Urothelium cell line (cell line): ENCODE measurements around the gene MTHFD1.
A peak's percentile ranks its signal among the peaks of the same experiment; 100 is the strongest.

Experiments used
- DNase-seq: peaks from one replicate; pipeline ENCODE4 v3.0.0; 2011; ENCODE audit warnings: low spot score, mixed read lengths
- FAIRE-seq: peaks from 2 replicates; lab custom pipeline; 2011; peaks lifted over from hg19 to GRCh38; lab: Jason Lieb, UNC

Gene MTHFD1

DNA sequence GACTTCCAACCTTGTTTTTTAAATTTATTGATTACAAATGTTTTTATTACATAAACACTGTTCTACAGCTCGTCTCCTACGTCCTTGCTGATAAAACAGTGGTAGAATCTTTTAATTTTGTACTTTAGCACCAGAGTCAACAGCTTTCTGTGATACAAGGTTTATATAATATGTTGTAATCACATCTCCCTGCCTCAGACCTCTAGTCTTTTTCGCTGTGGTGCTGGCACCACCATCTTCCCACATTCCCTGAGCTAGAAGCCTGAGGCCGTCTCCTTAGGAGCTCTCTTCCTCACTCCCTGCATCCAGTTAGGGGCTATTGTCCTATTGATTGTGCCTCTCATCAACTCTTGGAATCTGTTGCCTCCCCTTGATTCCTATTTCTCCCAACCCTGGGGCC, 17.1 kb downstream of the MTHFD1 start:
- DNase-seq (no peak), FAIRE-seq (peak; percentile 30)

DNA sequence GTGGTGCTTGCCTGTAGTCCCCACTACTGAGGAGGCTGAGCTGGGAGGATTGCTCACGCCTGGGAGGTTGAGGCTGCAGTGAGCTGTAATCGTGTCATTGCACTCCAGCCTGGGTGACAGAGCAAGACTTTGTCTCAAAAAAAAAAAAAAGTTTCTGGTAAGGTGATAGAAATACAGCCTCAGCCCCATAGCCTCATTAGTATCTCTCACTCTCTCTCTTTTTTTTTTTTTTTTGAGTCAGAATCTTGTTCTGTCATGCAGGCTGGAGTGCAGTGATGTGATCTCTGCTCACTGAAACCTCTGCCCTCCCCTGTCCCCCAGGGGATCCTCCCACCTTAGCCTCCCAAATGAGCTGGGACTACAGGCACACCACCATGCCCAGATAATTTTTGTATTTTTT, 19.2 kb downstream of the MTHFD1 start:
- FAIRE-seq = no peak
- no peak for DNase-seq

DNA sequence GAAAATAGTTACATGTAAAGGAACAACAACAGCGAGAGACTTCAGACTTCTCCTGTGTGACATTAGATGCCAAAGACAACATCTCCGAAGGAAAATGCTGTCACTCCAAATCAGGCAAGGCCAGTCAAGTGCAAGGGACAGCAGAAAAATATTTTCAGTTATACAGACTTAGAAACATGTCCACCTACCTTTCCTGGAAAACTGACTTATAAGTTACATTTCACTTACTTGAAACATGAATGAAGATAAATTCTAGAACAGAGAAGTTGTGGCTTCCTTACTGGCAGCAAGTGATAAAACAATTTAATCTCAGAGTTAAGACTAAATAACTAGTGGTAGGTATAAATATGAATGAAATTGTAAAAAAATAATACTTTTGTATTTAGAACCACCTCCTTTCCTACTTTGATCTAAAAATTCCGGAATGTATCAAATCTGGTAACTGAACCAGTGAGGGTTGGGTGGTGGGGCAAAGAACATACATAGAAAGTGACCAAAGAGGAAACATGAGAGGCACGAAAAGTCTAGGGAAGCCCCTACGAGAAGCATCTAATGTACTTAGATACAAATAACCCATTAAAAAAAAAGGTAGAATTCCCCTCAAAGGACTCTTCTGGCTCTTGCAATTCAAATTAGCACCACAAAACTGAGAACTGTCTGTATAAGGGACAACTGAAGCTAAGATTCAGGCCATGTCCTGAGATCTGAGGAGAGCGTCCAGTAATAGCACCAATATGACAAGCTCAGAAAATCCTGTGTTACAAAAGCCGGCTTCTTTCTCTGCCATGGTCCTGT, 21.2 kb downstream of the MTHFD1 start:
- DNase-seq (no peak), FAIRE-seq (no peak)

DNA sequence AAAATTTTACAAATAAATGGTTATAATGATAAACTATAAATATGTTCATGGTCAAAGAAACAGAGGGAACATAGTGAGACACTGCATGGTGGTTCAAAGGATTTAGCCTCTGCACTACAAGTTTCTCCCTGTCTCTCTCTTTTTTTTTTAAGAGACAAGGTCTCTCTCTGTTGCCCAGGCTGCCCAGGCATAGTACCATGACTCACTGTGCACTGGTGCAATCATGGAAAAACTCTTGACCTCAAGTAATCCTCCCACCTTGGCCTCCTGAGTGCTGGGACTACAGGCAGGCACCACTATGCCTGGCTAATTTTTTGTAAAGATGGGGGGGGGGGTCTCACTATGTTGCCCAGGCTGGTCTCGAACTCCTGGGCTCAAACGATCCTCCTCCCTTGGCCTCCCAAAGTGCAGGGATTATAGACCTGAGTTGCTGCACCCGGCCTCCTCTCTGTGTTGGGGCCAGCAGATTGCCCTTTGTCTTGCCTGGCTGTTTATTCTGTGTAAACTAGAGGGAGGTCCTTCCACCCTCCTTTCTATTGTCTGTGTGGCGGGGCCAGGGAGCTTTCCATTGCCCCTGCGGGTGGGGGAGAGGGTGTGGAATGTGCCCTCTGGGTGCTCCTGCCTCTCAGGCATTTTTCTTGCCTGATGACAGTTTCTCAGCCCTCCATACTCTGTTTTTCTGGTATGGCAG, 22.1 kb downstream of the MTHFD1 start:
- no peak for FAIRE-seq
- peak; percentile 85 for DNase-seq

DNA sequence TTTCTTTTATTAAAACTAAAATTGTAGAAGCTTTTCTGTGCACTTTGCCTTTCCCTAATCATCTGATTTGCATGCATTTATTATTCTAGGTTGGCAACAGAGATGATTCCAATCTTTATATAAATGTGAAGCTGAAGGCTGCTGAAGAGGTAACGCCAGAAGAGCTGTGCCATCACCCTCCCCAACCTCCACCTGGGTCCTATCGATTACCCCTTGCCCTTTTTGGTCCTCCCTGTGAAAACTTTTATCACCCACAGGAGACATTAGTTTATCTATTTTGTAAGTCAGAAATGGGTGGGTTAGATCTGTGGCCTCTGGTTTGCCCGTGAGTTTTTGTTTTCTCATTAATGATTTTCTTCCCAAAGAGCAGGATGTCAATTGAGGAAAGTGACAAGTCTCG, 22.8 kb downstream of the MTHFD1 start:
- DNase-seq (no peak), FAIRE-seq (no peak)

DNA sequence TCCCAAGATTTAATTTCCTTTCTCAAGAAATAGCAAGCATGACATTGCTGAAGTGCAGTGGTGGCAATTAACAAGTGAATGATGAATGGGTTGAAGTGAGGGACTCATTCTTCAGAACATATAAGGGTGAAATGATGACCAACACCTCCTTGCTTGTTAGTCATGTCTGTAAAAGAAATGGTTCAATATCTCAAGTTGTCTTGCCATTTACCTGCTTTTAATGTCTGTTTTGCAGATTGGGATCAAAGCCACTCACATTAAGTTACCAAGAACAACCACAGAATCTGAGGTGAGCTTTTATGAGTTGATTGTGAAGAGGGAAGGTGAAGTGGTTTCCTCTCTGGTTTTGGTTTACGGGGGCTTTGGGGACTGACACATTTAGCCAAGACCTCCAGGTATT, 24.1 kb downstream of the MTHFD1 start:
- DNase-seq (no peak), FAIRE-seq (no peak)

DNA sequence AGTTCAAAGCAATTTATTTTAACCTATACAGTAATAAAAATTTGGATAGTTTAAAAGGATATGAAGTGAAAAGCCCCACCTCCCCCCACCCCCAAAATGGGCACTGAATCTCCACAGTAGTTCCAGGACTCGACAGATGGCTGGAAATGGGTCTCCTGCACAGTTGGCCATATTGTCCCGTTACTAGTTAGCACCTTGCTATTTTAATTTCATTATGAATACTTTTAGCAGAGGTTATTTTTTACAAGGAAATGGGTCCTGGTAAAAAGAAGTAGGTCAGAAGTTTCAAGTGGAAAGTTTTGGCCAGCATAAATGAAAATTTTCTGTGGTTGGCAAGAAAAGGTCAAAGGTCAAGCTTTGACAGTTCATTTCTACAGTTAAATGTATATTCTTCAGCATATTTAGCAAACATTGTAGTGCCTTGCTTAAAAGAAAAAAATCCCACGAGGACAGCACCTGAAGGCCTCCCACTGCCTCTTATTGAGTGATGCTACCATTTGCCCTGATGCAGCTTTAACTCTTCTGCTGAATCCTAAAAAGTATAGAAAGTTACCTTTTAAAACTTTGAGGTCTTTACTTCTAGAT, 28.3 kb downstream of the MTHFD1 start:
- no peak for FAIRE-seq
- DNase-seq = no peak

DNA sequence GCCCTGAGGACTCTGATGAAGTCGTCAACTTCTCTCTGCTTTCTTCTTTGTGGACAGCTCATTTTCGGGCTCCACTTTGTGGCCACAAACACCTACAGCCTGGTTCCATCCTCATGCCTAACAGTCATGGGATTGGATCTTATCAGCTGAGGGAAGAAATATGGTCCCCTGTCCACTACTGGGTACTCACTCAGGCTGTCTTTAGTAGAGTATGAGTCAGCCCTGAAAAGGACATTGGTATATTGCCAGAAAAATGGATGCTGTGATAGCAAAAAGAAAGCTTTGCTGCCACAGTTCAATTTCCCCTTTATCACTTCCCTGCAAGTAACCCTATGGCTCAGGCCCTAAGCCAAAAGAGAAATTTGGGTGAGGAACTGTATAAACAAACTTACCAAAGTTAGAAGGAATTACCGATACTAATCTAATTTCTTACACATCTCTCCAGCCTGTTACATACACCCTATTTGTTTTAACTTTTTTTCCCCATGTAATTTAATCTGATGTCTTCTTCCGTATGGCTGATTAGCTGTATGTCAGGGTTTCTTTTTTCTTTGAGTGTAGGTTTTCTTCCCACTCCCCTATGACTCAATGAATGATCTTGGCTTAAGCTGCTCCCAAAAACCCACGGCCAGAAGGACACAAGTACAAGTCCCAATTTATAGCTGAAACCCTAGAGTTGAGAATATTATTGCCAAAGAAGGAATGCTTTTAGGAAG, 29.1 kb downstream of the MTHFD1 start:
- FAIRE-seq (no peak), DNase-seq (no peak)

DNA sequence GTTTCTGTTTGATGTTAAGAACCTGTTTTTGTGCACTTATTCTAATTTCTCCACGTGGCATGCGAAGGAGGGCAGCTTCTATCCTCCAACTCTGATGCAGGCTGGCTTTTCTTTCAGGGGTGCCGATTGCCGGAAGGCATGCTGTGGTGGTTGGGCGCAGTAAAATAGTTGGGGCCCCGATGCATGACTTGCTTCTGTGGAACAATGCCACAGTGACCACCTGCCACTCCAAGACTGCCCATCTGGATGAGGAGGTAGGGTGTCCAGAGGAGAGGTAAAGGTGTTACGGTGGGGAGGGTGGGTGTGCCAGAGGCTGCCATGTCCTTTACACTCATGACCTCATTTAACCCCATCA, 29.6 kb downstream of the MTHFD1 start:
- no peak for DNase-seq
- FAIRE-seq = peak; percentile 27

DNA sequence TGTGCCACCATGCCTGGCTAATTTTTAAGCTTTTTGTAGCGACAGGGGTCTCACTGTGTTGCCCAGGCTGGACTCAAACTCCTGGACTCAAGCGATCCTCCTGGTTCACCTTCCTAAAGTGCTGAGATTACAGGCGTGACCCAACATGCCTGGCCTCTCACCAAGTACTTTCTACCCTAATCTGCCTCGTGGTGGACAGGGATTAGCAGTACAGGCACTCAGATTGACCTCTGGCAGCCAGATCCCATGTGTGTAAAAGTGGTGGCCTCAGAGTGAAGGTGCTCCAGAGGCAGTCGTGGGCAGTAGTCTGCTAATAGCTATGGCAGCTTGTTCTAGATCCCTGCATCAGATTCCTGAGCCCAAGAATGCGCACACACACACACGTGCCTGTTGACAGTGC, 30.9 kb downstream of the MTHFD1 start:
- no peak for FAIRE-seq

DNA sequence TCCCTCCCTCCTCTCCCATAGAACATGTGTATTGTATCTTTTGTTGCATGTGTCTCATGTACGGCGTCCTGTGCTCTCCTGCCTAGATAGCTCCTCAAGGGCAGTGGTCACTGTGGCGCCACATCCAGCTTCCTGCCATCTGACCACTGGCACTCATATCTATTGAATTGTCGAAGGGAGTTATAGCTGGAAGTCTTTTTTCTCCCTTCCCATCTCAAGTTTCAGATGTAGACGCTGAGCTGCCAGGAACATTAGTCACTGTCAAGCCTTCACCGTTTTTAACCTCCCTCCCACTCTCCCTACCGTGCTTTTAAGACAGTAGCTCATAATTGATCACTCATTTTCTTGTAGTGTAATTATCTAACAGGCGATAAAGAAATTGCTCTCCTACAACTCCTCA, 33.0 kb downstream of the MTHFD1 start:
- DNase-seq = peak; percentile 87
- FAIRE-seq = no peak

More for the DNA sequence above, 30.9 kb downstream of the MTHFD1 start:
- no peak for DNase-seq

DNA sequence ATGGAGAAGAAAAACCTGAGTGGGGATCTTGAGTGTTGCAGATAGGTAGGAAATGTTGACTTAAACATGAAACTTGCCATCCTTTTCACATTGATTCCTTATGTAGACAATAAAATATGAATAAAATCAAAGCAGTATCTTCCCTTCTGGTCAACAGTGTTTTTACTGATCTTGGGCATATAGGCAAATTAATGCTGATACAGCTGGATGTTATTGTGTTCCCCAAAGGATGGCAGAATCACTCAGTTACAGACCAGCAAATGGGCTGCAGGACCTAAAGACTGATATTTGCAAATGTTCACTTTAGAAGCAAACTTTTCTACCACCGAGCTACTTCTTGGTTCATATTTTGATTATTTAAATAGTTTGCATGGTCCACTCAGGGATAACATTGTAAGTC, 33.9 kb downstream of the MTHFD1 start:
- FAIRE-seq = peak; percentile 72
- no peak for DNase-seq

DNA sequence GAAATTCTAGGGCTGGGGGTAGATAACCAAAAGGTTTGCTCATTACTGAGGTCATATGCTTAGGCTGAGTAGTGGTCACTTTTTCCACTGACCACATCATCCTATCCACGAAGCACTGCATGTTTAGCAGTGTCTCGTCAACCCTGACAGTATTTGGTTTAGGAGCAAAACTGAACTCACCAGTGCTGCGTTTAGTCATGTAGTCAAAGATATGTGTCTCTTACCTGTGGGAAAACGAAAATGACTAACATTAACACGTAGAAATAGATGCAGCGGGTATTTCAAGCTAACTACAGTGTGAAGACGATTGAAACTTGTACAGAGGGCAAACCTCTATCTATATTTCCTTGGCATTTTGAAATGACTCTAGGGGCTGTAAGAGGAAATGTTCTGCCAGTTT, 34.6 kb downstream of the MTHFD1 start:
- DNase-seq (no peak), FAIRE-seq (peak; percentile 90)

DNA sequence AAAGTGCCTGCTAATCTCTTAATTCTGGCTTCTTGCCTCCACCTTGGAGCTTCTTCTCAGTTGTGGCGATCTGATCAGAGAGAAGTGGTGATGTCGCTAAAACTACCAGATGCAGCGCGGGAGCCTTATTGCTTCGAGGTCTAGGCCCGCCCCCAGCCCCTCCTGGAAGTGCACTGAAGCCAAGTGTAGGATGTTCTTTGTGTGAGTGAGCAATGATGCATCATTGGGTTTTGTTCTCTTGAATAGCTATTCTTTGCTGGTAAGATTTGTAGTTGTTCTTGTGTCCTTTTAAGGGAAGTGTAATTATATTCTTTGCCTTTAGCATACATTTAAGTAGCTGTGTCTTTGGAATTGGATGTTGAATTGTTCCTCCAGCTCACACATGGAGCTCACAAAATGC, 35.8 kb downstream of the MTHFD1 start:
- DNase-seq (no peak), FAIRE-seq (no peak)

DNA sequence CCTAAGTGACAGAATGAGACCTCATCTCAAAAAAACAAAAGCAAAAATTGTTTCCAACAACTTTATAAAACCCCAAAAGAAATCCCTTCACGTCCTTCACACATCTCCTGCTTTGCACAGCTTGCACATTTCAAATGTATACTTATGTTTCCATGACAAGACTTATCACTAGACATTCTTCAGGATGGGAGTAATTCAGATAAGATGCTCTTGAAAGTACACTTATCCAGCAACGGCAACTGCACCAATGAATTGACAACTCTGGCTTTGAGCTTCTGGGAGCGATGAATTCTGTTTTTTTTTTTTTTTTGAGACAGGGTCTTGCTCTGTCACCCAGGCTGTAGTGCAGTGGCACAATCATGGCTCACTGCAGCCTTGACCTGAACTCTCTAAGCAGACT, 46.4 kb downstream of the MTHFD1 start:
- no peak for FAIRE-seq
- no peak for DNase-seq

DNA sequence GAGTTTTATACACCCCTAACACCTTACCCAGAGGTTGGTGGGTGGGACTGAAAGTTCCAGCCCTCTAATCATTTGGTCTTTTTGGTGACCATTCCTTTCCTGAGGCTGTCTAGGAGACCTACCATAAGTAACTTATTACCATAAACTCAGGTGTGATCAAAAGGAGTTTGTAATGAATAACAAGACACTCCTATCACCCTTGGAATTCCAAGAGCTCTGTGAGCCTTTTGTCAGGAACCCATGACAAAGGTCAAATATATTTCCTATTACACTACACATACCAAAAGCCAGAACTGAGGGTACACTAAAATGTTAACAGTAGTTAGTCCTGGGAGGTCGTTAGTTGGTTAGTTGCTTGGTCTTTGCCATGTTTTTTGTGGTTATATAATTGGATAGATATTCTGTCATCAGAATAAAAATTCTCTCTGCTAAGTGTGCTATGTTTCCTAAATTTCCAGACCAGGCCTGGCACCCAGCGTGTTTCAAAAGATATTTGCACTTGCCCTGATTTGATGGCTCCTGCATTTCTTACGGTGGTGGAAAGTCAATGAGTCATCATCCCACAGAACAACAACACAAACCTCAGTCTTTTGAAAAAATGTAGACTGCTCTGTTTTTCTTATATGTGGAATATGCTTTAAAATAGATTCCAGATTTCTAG, 50.2 kb downstream of the MTHFD1 start:
- FAIRE-seq = peak; percentile 53
- DNase-seq = peak; percentile 91

DNA sequence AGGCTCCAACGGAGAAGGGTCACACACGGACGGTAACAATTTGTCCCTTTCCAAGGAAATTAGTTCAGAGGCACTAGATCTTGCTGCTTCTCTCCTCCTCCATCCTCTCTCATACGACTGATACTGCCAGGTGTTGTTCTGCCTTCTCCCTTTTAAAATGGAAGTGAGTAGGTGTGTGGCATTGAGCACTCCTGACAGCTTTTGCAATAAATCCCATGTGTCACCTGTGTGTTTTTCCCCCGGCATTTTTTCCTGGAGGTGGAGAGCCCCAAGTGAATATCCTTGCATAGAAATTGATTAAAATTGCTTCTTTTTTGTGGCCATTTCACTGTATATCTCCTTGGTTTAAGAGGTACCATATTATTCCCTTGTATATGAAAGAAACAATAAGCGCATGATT, 51.0 kb downstream of the MTHFD1 start:
- DNase-seq (no peak), FAIRE-seq (no peak)

DNA sequence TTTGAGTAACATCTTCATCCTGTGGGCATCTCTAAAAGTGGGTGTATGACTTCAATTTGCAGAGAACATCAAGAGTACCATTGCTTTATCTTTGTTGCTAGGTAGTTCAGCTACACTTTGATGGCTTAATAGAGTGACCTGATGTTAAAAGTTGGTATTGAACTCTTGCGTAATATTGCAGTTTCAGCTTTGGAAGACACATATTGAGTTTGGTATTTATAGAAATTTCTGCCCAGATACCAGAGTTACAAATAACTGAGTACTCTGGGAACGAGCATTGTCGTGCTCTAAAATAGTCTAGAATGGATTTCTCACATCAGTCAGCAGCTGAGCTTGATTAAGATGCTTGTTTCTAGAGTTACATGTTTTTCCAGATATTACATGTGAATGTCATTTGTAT, 52.3 kb downstream of the MTHFD1 start:
- DNase-seq (no peak), FAIRE-seq (no peak)

DNA sequence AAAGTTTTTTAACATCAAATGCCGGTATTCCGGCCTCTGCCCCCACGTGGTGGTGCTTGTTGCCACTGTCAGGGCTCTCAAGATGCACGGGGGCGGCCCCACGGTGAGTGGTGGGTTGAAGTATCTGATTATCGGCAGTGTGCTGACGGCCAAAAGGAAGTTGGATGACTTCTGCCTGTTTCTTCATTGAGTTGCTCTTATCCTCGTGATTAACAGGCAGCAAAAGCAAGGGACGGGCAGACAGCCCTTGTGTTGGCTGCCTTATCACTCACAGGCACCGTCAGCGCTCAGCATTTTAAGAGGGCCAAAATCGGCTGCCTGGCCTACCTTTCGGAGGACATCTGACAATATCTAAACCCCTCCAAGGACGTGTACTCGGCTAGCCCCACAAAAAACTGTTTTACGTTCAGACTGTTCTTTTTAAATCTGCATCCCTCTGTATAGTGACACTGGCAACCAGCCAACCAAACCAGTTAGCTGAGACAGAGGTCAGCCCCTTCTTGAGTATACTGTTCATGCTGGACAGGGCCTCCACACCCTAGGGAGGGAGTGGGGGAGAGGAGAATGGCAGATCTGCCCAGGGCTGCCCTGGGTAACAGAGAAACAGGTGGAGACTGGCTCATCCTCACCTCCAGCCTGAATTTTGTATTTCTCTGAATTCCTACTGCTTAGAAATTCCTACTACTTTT, 54.3 kb downstream of the MTHFD1 start:
- FAIRE-seq (no peak), DNase-seq (no peak)

DNA sequence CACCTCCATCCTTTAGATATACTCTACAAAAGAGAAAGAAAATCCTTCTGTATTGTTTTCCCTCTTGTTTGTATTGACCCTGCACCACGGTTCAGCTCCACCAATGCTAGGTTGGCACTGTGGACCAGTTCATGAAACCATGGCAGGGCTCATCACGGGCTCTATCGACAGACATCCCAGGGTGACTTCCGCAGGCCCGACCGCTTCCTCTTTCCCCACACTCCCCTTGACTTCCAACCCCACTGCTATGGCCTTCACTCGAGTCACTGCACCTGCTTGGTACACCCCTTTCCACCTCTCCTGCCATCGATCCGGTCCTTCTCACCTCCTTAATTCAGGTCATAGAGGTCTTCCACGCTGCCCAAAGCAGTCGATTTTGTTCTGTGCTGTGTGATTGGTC, 56.0 kb downstream of the MTHFD1 start:
- DNase-seq = no peak
- no peak for FAIRE-seq
